VCaP (cell line): ENCODE measurements around the gene DNMT3L.

Source experiments
- H3K27ac ChIP-seq: fragments of 450-650 bp; 2 replicates; pipeline ENCODE4 v1.5.1; 2017
- TF ChIP-seq, protein P1 (sequence below): fragments of 450-650 bp; conservative IDR thresholded peaks from 2 replicates; pipeline ENCODE4 v1.5.1; 2017; ENCODE audit warnings: mild to moderate bottlenecking, moderate library complexity

The DNMT3L gene

DNA sequence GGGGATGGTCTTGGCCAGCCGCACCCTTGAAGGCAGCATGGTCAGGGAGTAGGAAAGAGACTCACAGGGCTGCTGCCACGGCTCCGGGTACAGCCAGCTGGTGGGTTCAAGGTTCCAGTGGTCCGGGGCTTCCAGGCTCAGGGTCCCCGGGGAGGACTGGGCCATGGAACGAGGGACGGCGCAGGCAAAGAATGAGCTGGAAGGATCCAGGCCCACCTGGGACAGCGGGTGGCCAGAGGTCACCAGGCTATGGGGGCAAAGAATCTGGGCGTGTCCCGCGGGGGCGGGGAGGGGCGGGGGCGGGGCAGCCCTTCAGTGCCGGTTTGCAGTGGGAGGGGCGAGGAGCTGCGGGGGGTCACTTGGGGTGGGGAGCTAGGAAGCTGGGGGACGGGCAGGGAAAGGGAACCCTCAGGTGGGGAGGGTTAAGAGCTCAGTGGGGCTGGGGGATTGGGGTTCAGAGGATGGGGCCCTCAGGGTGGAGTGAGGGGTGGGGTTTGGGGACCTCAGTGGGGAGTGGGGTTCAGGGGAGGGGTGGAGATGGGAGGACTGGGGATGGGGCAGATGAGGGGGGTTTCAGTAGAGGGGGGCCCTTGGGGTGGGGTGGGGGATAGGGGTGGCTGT lies at the start of gene DNMT3L:
Gene DNMT3L (minus strand): TSS at position 223 of the 621 bp plus-strand sequence. CDS start 638 bp downstream, outside the sequence.
- TF ChIP-seq, protein P1, sequence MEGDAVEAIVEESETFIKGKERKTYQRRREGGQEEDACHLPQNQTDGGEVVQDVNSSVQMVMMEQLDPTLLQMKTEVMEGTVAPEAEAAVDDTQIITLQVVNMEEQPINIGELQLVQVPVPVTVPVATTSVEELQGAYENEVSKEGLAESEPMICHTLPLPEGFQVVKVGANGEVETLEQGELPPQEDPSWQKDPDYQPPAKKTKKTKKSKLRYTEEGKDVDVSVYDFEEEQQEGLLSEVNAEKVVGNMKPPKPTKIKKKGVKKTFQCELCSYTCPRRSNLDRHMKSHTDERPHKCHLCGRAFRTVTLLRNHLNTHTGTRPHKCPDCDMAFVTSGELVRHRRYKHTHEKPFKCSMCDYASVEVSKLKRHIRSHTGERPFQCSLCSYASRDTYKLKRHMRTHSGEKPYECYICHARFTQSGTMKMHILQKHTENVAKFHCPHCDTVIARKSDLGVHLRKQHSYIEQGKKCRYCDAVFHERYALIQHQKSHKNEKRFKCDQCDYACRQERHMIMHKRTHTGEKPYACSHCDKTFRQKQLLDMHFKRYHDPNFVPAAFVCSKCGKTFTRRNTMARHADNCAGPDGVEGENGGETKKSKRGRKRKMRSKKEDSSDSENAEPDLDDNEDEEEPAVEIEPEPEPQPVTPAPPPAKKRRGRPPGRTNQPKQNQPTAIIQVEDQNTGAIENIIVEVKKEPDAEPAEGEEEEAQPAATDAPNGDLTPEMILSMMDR: no peak
- no peak within 1 kb of the TSS for H3K27ac ChIP-seq

DNA sequence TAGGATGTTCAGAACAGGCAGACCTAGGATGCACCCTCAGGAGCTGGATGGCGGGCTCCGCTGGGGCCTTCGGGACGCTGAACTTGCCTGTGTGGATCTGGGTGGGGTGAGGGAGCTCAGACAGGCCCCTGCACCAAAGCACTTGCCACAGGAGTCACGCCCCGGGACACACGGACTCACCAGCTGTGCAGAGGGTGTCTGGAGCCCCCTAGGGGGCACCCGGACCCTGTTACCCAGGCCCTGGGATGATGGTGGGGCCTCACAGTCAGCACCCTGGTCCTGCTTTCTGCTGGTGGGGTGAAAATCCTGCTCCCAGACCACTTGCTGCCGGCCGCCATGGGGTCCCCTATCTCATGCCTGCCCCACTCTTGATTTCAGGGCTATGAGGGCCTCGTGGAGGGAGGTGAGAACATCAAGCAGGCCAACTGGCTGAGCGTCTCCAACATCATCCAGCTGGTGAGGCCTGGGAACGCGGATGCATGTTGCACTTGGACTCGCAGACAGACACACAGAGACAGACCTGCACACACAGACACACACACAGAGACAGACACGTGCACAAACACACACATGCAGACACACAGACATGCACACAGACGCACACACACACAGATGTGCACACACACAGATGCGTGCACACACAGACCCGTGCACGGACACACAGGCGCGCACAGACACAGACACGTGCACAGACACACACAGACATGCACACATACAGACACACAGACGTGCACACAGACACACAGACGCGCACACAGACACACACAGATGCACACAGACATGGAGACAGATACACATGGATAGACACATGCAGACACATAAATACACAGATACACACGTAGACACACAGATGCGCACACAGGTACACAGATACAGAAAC lies 49.2 kb upstream of the DNMT3L start:
- H3K27ac ChIP-seq: no peak overlapping the region
- TF ChIP-seq, protein P1: no peak

DNA sequence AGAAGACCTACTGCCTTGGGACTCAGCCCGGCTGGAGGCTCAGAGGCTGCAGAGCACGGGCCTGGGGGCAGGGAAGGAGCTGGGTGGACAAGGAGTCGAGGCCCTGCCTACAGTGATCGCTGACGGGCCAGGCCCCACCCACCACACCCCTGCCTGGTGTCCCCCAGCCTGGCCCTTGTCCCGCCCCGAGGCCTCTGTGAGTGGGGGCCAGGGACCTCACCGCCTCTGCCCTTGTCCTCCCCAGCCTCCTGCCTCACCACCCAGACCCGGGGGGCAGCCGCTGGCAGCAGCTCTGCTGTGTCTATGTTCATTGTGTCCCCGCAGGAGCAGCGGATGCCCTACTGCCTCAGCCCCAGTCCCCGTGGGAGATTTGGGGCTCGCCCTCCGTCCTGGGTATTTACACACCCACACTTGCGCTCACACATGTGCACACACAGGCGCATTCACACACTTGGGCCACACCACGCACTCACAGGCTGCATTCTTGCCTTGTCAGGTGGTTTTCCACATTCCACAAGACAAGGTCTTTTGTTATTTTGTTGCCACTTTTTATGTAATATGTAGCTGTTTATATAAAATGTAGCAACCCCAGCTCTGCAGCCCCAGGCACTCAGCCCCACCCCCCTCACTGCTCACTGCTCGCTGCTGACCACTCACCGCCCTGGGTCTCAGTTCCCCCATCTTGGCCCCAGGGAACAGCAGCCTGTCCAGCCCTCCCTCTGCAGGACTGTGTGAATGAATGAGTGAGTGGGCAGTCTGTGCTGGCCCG lies 45.4 kb upstream of the DNMT3L start:
- TF ChIP-seq, protein P1: no peak
- peak overlapping the region; percentile 97; the same call in 1 of the 2 replicates for H3K27ac ChIP-seq

DNA sequence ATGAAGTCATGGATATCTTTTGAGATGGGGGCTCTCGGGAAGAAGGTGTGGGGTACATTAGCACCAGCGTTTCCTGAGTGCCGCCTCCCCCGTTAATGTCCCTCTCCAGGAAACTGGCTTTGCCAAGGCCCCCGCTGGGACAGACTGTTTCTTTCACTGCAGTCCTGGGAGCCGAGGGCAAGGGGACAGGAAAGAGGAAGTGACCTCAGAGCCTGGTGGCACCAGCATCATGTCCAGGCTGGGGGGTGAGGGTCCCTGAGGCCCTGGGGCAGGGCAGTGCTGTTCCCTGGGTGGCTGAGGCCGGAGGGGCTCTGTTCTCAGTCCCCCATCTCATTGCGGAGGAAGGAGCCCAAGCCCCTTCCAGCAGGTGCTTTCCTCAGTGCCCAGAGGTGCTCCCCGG lies 44.0 kb upstream of the DNMT3L start:
- peak overlapping the region; percentile 97; the same call in 1 of the 2 replicates for H3K27ac ChIP-seq
- TF ChIP-seq, protein P1: no peak

DNA sequence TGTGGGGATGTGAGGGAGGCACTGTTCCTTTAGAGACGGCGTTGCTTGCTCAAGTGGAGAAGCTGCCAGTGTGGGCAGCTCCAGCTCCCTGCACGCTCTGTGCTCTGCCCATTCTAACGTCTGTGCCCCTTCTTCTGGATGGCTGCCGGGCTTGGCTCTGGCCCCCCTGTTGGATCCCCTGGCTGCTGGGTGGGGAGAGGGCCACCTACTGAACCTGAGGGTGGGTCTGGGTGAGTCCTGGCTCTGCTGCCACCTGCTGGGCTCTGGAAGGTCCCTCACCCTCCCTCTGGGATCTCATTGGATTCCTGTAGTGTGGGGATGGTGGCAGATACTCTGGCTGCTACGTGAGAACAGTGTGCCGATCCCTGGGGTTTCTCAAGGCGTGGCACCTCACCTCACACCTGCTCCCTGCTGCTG lies 43.2 kb upstream of the DNMT3L start:
- TF ChIP-seq, protein P1: peak; percentile 98
- peak overlapping the region; percentile 97; the same call in 1 of the 2 replicates for H3K27ac ChIP-seq

DNA sequence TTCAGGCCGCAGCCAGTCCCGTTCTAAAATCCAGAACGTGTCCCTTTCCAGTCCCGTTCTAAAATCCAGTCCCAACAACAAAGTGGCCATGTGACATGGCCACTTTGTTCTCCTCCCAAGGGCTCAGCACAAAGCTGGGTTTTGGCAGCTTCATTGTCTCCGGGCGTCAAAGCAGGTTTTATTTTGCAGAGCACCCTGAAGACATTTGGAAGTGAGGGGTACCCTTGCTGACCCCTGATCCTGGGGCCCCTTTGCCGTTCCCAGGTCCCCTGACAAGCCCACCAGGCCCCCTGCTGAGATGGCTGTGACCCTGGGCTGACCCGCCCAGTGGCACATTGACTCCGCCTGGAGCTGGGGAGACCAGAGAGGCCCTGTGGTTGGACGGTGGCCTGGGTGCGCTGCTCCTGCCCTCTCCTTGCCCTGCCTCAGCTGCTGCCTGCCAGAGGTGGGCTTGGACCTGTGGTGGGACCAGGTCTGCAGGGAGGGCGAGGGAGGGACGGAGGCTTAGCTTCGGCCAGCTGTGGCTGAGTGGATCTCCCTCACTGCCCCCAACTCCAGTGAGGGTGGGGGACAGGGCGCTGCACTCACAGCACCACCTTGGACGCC lies 42.4 kb upstream of the DNMT3L start:
- TF ChIP-seq, protein P1: no peak
- H3K27ac ChIP-seq: peak overlapping the region; percentile 97
